Activated CD4-positive, alpha-beta T cell treated with anti-CD3 and anti-CD28 coated beads, Interleukin-2, amount 50 U/mL, for 48 hours (primary cell): Measurements from ENCODE around the gene SIK2.
"Not testable (repeated sequence)": the region's sequence is repeated elsewhere in the genome, so short reads cannot be mapped to it uniquely, and the experiment has no call there.

ENCODE experiments used
- DNase-seq, 2 experiments: peaks; one replicate each; pipeline ENCODE4 v3.0.0-alpha.2; 2020

Gene SIK2

DNA sequence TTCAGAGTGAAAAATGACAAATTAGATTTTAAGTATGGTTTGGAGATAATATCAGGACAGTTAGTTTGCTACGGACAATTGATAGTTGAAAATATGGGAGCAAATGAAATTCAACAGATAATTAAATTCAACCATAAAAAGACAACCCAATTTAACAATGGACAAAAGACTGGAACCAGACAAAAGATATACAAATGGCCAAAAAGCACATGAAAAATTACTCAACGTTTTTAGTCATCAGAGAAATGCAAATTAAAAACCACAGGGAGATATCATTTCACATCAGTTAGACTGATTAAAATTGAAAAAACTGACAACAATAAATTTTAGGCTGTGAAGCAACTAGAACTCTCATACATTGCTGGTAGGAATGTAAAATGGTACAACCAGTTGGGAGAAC, 27.2 kb downstream of the SIK2 start:
- DNase-seq = no peak

- DNase-seq = no peak
Observed at GRCh38 chr11:111631024-111631665, 28.9 kb downstream of the SIK2 start.

DNA sequence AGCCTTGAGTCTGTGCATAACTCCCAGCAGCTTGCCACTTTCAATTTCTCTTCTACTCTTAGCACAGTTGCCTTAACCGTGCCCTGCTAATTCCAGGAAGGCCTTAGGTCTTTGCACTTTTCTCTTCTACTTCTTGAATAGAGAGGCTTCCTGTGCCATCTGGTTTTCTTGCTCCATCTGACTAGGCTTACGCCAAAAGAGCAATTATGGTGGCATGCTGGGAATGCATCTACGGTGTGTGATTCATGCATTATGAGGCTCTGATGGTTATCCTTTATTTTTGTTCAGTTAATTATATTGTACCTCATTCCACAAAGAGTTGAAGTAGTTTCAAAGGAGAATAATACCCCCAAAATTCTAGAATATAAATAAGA, 29.4 kb downstream of the SIK2 start:
- no peak for DNase-seq

GRCh38 chr11:111632516-111633220, 30.4 kb downstream of the SIK2 start:
- no peak for DNase-seq

GRCh38 chr11:111633248-111633647, 31.0 kb downstream of the SIK2 start:
- DNase-seq = no peak

GRCh38 chr11:111633756-111634362, 31.6 kb downstream of the SIK2 start:
- DNase-seq = no peak

DNA sequence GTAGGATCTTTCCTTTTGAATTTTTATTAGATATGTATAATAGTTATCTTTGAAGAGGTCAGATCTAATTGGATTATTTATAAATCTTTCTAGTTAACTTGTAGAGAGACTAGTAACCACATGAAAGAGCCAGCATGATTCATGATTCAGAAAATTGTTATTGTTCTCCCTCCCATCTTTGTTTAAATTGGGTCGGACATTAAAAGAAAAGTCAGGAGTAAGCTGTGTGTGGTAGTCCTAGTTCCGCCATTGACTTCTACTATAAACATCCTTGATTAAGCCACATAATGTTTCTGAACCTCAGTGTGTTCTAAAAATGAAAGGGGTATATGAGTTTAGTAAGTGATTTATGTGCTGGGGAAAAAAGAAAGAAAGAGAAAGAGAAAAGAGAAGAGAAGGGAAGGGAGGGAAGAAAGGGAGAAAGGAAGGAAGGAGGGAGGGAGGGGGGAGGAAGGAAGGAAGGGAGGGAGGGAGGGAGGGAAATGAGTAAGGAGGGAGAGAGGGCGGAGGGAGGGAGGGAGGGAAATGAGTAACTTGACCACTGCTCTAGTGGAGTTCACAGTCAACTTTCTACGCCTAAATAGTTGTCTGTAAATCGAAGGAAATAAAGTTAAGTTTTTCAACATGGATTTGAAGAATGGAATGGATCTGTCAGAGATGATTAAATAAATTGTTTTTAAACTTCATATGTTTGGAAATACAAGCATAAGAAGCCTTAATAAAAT, 32.9 kb downstream of the SIK2 start:
- no peak for DNase-seq

GRCh38 chr11:111635706-111636045, 33.4 kb downstream of the SIK2 start:
- DNase-seq = no peak

- DNase-seq = no peak
Observed at GRCh38 chr11:111637885-111638284, 35.6 kb downstream of the SIK2 start.

DNA sequence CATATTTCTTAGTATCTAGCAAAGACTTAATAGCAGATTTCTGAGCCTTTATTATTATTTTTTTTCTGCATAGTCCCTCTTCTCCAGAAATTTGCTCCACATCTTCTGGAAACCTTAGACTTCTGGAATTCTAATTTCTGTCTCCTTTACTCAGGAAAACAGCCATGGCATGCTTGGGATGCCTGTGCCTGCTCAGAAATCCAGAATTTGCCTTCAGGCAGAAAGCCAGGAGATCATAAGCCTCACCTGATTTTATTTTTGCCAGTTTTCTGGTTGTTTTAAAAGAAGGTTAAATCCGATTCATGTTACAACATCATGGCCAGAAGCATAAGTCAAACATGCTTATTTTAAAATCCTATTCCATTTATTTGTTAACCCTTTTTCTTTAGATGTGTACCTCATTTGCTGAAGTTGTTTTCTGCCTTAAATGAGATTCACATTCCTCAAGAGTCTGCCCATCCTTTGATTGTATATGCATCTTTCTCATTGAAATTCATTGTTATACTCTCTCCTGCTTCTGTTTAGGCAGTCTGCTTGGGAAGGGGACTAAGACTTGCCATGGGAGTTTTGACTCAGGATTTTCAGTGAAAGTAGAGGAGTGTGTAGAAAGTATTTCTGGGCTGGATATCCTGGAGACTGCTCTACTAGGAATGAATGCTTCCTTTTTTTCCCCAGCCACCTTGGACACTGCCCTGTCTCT, 37.1 kb downstream of the SIK2 start:
- DNase-seq = no peak

- no peak for DNase-seq
Observed at GRCh38 chr11:111641339-111642015, 39.2 kb downstream of the SIK2 start.

DNA sequence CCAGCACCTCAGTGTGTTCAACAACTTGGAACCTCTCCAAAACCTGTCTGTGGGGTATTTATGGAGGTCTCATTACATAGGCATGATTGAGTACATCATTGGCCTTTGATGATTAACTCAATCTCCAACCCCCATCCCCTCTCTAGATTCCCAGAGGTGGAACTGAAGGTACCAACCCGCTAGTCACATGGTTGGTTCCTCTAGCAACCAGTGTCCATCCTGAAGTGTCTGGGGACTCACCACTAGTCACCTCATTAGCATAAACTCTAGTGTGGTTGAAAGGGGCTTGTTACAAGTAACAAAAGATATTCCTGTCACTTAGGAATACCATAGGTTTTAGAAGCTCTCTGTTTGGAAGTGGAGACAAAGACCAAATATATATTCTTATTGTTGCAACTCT, 40.3 kb downstream of the SIK2 start:
- no peak for DNase-seq

GRCh38 chr11:111644922-111645321, 42.7 kb downstream of the SIK2 start:
- DNase-seq = no peak

DNA sequence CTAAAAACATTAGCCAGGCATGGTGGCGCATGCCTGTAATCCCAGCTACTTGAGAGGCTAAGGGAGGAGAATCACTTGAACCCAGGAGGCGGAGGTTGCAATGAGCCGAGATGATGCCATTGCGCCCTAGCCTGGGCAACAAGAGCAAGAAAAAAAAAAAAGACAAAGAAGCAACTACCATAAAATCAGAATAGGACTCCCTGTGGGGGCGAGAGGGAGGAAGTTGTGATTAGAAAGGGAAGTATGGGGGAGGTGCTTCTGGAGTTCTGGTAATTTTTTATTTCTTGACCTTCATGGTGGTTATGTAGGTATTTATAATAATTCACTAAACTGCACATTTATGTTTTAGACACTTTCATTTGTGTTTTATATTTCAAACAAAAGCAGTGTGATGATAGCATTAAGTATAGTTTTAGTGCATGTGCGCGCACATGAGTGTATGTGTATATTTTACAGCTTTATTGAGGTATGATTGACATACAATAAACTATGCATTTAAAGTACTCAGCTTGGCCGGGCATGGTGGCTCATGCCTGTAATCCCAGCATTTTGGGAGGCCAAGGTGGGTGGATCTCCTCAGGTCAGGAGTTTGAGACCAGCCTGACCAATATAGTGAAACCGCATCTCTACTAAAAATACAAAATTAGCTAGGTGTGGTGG, 43.5 kb downstream of the SIK2 start:
- no peak for DNase-seq

- DNase-seq = not testable (repeated sequence)
Observed at GRCh38 chr11:111651336-111651735, 49.1 kb downstream of the SIK2 start.

GRCh38 chr11:111652184-111652583, 49.9 kb downstream of the SIK2 start:
- no peak for DNase-seq

GRCh38 chr11:111654601-111655000, 52.4 kb downstream of the SIK2 start:
- DNase-seq = no peak

DNA sequence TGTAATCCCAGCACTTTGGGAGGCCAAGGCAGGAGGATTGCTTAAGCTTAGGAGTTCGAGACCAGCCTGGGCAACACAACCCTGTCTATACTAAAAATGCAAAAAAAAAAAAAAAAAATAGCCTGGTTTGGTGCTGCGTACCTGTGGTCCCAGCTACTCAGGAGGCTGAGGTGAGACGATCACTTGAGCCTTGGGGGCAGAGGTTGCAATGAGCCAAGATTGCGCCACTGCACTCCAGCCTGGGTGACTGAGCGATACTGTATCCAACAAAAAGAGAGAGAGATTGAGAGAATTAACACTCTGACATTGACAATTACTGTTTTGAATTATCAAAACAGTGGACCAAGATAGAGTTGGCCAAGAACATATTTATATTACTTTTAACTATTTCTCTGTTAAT, 53.7 kb downstream of the SIK2 start:
- DNase-seq = no peak

GRCh38 chr11:111657905-111658304, 55.7 kb downstream of the SIK2 start:
- DNase-seq = not testable (repeated sequence)

DNA sequence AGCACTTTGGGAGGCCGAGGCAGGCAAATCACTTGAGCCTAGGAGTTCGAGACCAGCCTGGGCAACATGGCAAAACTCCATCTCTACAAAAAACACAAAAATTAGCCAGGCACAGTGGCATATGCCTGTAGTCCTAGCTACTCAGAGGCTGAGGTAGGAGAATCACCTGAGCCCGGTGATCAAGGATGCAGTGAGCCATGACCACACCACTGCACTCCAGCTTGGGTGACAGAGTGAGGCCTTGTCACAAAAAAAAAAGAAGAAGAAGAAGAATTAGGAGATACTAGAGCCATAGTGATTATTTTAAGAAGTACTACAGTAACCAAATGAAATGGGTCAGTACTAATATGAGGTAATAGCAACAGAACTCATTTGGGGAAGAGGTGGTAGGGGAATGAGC, 56.2 kb downstream of the SIK2 start:
- not testable (repeated sequence) for DNase-seq

GRCh38 chr11:111659201-111660115, 57.2 kb downstream of the SIK2 start:
- DNase-seq = no peak
